Measurements from ENCODE around the gene WRAP73. TPM values are rescaled to one million over a fixed set of nuclear protein-coding genes. Genes with fewer than 3 reads are reported as not detected.

Gene WRAP73
- total and polyA plus RNA-seq, 2 experiments from 2014 or later, result 22.6 to 43.3 TPM

- ATAC-seq (no peak), DNase-seq (ENCODE audit: low spot score) (no peak)
- H3K4me2 ChIP-seq, result no peak overlapping the region
- no peaks in the 10 kb centered on the region for H3K4me1 Mint-ChIP-seq
- no peak overlapping the region for H3K4me3 ChIP-seq
- H3K27me3 ChIP-seq (ENCODE audit: insufficient read depth), result no peaks in the 10 kb centered on the region
- H3K4me1 ChIP-seq (ENCODE audit: insufficient read depth), result no peaks in the 10 kb centered on the region
- H4K20me1 ChIP-seq (replicated peaks; ENCODE audit: insufficient read depth), result peaks cover 8% of the 10 kb centered on the region
- H3F3A ChIP-seq (replicated peaks; ENCODE audit: low read depth), result no peaks in the 10 kb centered on the region; the same call in 1 of the 2 replicates
- peaks cover 13% of the 10 kb centered on the region for H3K79me2 ChIP-seq (replicated peaks; ENCODE audit: insufficient read depth)
- no peak overlapping the region for H3K4me3 Mint-ChIP-seq
- no peak overlapping the region for H2AFZ ChIP-seq
- H3K9me3 Mint-ChIP-seq, result no peaks in the 10 kb centered on the region
- no peak overlapping the region for H3K27ac Mint-ChIP-seq
- H3K36me3 ChIP-seq (ENCODE audit: insufficient read depth), result 0 out of 2 replicates have a peak, but pooled peaks cover 17% of the 10 kb centered on the region
- no peak overlapping the region for H3K27ac ChIP-seq (ENCODE audit: low read depth)
- H3K9me2 ChIP-seq (ENCODE audit: insufficient read depth), result no peaks in the 10 kb centered on the region
- peaks cover 16% of the 10 kb centered on the region for H3K36me3 Mint-ChIP-seq (ENCODE audit: low read depth)
- peaks cover 4% of the 10 kb centered on the region for H3K27me3 Mint-ChIP-seq (ENCODE audit: insufficient read depth, low read depth, poor library complexity)
- TF ChIP-seq STAT1 (IDR thresholded peaks at IDR 0.05; ENCODE audit: unreplicated experiment) (no peak), CREB1 (CRISPR knock-in tag; IDR thresholded peaks at IDR 0.05; ENCODE audit: low read depth) (no peak), REST (IDR thresholded peaks at IDR 0.05; ENCODE audit: unreplicated experiment) (no peak), ETS1 (IDR thresholded peaks at IDR 0.05) (no peak), POLR2AphosphoS5 (IDR thresholded peaks at IDR 0.05; ENCODE audit: low read depth) (no peak), EZH2phosphoT487 (IDR thresholded peaks at IDR 0.05; ENCODE audit: unreplicated experiment) (no peak), ZNF462 (CRISPR knock-in tag; IDR thresholded peaks at IDR 0.05) (no peak), JUNB (IDR thresholded peaks at IDR 0.05; ENCODE audit: unreplicated experiment) (no peak)
Measured at GRCh38 chr1:3642919-3643675, 6.8 kb downstream of the WRAP73 start.

All from GM23338 (cell line).